HG02759 (cell line): ENCODE measurements around the gene ZYX.

ENCODE experiments used
- ATAC-seq: cut with Tn5 transposase; IDR thresholded peaks from one replicate; pipeline ENCODE4 v1.9.1; 2021; ENCODE audit warnings: mild to moderate bottlenecking, moderate library complexity; ENCODE audit not compliant: unreplicated experiment

ZYX gene

GRCh38 chr7:143362131-143363015, 18.8 kb upstream of the ZYX start, which contains the start of gene FAM131B:
TSS of gene FAM131B (minus strand) at chr7:143362713. CDS start at chr7:143362603, 110 bp downstream.
- peak; percentile 60 for ATAC-seq

- no peak for ATAC-seq
Measured at GRCh38 chr7:143363016-143363937, 17.9 kb upstream of the ZYX start.

GRCh38 chr7:143367972-143368371, 13.2 kb upstream of the ZYX start:
- ATAC-seq, result no peak

- no peak for ATAC-seq
Measured at GRCh38 chr7:143368387-143368786, 12.8 kb upstream of the ZYX start.

- ATAC-seq, result no peak
Measured at GRCh38 chr7:143369678-143370651, 11.2 kb upstream of the ZYX start.

- no peak for ATAC-seq
Measured at GRCh38 chr7:143372070-143372469, 9.1 kb upstream of the ZYX start.

GRCh38 chr7:143373255-143373794, 7.8 kb upstream of the ZYX start:
- no peak for ATAC-seq

- ATAC-seq, result no peak
Measured at GRCh38 chr7:143374561-143374960, 6.6 kb upstream of the ZYX start.

GRCh38 chr7:143375298-143376034, 5.7 kb upstream of the ZYX start:
- no peak for ATAC-seq

- no peak for ATAC-seq
Measured at GRCh38 chr7:143376396-143376795, 4.7 kb upstream of the ZYX start.

GRCh38 chr7:143379611-143380259, 1.4 kb upstream of the ZYX start:
- peak; percentile 1 for ATAC-seq

GRCh38 chr7:143380260-143380645, 892 bp upstream of the ZYX start:
- ATAC-seq, result peak; percentile 52

GRCh38 chr7:143381427-143382125, 431 bp downstream of the ZYX start:
- peak; percentile 21 for ATAC-seq

- ATAC-seq, result no peak
Measured at GRCh38 chr7:143382126-143382790, 1.1 kb downstream of the ZYX start.

- ATAC-seq, result no peak
Measured at GRCh38 chr7:143382791-143383641, 1.9 kb downstream of the ZYX start.

- ATAC-seq, result no peak
Measured at GRCh38 chr7:143383642-143383957, 2.5 kb downstream of the ZYX start.

- no peak for ATAC-seq
Measured at GRCh38 chr7:143384148-143384547, 3.0 kb downstream of the ZYX start.
